GM21423 (cell line): ENCODE data around the gene MROH7.

Experiments
- ATAC-seq: cut with Tn5 transposase; IDR thresholded peaks from one replicate; pipeline ENCODE4 v1.9.1; 2021; ENCODE audit warnings: mild to moderate bottlenecking, moderate library complexity; ENCODE audit not compliant: unreplicated experiment

Gene MROH7

DNA sequence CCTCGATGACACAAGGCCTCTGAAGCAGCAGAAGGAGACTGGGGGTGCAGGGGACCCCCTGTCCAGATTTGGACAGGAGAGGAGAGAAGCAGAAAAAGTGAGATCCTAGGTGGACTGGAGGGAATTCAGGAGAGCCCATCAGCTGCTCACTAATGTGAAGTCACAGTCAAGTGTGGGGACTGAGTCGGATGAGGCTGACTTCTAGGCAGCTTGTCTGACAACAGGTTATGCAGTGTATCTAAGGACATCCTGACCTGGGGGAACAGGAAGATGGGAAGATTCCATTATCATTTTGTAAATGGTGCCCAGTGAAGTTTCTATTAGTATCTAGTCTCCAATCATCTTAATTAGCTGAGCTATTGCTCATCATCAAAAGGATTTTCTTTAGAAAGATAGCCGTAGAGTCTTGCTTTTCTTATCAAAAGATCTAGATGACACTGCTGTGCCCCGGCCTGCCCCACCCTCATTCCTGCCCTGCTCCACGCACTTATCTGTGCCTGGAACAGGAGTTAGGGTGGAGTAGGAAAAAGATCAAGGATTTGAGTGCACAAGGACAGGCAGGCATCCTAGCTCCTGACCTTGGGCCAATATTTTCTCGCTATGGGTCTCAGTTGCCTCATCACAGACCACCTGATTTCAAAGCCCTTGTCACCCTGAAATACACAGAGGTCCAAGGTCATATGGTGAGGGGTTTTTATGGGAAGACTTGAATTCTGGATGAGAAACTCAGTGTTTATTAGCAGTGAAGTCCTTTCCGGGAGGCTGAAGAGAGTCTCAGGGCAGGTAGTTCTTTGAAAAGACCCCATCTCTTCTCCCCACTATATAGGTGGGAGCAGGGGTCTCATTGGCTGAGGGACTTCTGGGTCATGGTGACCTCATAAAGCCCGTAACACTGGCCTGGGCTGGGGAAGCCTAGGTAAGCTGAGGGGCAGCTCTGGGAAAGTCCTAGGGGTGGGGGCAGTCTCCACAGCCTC lies at the start of gene MROH7:
TSS of gene MROH7 (plus strand) at position 924 of the 974 bp plus-strand sequence. CDS start 11,141 bp downstream, outside the sequence.
- no peak for ATAC-seq

GRCh38 chr1:54593571-54594160 lies 47.9 kb upstream of the MROH7 start:
- no peak for ATAC-seq

DNA sequence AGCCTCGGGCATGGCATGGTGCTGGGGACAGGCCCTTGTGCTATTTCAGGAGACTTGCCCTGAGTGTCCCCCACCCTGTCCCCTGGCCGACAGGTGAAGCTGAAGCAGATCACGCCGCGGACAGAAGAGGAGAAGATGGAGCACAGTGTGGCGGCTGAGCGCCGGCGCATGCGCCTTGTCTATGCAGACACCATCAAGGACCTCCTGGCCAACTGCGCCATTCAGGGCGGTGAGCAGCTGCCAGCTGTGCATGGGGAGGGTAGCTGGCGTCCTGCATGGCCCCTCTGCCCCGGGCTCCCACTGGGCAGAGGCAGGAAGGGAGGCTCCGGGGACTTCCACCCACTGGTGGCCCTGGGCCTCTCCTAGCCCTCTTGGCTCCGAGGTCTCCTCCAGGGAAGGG lies 47.1 kb upstream of the MROH7 start:
- no peak for ATAC-seq

- no peak for ATAC-seq
Measured at GRCh38 chr1:54595956-54596498, 45.6 kb upstream of the MROH7 start.

DNA sequence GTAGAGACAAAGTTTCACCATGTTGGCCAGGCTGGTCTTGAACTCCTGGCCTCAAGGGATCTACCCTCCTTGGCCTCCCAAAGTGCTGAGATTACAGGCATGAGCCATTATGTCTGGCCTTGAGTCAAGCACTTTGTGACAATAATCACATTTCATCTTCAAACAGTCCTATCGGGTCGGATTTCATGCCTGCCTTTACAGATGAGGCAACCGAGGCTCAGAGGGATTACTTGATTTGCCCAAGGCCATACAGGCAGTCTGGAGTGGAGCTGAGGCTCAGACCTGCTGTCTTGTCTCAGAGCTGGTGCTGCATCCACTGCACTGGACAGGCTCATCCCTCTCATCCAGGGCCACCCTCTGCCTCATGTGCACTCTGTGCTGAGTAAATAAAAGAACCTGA lies 44.8 kb upstream of the MROH7 start:
- ATAC-seq, result no peak

DNA sequence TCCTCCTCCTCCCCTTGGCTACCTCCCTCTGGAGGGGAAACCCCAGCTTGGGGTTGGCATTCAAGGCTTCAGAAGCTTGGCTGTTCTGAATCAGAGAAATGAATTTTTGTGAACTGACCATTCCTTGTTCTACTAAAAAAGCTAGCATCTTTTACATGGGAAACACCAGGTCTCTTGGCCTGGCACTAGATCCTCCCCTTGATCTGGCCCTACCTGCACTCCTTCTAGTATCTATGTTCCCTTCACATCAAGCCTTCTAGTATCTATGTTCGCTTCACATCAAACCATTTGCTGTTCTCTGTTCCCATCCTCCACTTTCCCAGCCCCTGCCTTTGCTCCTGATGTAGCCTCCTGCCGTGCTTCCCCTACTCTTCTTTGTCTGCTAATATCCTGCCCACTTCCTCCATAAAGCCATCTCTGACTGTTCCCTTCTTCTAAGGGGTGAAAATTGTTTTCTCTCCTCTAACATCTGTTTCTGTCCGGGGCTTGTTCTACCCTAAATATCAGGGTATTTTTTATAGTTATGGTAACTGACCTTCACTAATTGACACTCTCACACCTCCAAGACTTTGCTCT lies 44.0 kb upstream of the MROH7 start:
- ATAC-seq, result no peak

GRCh38 chr1:54599211-54599823 lies 42.3 kb upstream of the MROH7 start:
- no peak for ATAC-seq

DNA sequence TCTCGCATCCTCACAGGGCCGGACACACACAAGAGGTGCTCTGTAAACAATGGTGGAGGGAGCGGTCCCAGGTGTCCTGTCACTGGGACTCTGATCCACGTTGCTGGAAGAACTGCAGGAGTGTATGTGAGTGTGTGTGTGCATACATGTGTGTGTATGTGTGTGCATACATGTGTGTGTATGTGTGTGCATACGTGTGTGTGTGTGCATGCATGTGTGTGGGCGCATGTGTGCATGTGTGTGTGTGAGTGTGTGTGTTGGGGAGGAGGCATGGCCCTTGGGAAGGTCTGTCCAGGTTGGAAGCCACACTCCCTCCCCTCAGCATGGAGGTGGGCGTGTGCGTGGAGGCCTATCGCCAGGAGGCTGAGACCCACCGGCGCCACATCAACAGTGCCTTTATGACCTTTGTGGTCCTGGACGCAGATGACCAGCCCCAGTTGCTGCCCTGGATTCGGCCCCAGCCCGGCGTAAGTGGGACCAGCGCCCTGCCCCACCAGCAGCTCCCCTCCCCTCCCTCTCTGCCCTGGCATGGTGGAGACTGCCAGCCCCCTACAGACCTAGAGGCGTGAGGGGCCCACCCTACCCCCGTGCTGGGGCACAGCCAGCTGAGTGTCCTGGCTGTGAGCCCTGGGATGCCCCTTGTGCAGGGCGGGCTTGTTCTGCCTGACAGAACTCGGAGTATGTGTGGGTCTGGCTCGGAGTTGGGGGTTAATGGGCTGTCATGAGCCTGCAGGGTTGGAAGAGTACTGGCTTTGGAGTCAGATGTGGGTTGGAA lies 40.5 kb upstream of the MROH7 start:
- no peak for ATAC-seq

DNA sequence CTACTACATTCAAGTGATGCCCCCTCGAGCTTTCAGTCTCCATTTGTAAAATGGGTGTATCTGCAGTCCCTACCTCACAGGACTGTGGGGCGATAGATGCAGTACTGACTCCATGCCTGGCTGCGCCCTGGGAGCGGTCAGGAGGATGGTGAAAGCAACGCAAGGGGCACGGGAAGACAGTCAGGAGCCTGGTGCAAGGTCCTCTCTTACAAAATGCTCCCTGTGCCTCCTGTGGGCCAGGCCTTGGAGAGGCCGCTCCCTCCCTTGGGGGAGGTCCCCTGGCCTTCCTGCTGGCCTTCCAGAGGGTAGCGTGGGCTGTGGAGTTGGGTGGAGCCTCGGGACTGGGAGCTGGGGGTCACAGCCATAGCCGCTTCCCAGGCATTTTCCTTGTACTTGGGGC lies 39.9 kb upstream of the MROH7 start:
- no peak for ATAC-seq

DNA sequence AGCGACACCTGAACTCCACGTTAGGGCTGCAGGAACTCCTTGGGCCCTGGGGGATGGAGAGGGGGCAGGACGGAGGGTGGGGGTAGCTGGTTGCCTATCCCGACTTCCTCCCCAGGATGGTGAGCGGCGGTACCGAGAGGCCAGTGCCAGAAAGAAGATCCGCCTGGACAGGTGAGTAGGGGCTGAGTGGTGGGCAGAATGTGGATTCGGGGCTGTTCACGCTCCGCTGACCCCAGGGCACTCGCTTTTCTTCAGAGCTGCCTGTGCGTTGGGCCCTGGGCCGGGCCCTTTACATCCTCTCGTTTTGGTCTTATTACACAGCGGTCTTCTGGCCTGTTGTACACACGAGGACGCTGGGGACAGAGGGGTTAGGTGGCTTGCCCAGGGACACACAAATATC lies 39.0 kb upstream of the MROH7 start:
- no peak for ATAC-seq

GRCh38 chr1:54603241-54603640 lies 38.3 kb upstream of the MROH7 start:
- ATAC-seq, result no peak

GRCh38 chr1:54604051-54604450 lies 37.5 kb upstream of the MROH7 start:
- ATAC-seq, result no peak

DNA sequence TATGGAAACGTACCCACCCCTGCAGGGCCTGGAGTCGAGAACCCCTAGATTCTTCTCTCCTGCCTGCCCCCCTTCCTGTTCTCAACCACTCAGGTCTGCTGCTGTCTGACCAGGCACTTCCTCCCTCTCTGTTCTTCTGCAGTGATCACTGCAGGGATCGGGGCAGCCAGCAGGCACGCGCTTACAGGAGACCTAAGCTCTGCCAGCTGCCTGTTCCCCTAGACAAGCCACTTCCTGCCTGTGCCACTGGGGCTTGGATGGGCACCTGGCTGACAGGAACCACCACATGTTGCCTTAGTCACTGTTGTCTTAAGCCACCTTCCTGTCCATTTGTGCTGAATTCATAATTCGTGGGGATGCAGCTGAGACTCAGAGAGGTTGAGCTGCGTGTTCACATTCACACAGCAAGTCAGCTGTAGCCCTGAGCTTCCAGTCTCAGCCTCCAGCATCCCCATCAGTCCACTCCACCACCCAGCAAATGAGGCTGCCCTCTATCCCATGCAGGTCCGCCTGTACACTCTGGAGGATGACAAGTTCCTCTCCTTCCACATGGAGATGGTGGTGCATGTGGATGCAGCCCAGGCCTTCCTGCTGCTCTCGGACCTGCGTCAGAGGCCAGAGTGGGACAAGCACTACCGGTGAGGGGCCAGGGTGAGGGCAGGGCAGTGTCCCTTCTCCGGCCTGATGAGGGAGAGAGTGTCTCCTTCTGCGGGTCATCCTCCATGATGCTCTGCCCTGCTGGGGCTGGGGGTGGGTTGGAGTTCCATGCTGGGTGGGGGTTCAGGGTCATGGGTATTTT lies 36.8 kb upstream of the MROH7 start:
- no peak for ATAC-seq

DNA sequence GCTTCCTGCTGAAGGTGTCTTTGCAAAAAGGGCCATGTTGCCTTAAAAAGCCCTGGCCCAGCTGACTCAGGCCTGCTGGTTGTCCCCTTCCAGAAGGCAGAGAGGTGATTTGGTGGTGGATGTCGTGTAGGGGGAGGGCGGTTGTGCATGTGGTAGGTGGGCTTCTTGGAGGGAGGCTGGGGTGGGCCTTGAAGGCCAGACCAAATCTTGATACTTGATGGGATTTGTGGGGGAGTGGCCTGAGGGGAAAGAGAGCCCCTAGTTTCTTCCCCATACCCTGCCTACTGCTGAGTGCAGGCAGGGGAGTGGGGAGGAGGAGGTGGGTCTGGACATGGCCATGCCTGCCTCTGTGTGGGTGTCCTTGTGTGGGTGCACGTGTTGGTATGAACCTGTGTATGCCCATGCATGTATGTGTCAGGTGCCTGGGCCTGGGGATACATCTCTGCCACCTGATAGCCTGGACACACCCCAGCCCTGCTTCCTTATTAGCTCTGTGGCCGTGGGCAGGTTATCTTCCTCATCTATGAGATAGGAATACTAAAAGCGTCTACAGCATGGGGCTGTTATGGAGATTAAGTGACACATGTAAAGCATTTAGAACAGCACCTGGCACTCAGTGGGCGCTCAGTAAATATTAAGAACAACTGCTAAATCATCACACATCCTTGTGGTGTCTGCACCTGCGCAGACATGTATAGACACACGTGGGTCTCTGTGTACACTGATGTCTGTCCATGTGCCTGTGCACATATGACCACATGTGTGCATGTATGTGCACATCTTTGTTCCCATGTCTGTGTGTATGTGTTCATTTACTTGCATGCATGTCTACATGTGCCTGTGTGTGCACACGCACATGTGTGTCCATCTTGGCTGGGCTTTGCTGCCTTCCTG lies 35.2 kb upstream of the MROH7 start:
- no peak for ATAC-seq

DNA sequence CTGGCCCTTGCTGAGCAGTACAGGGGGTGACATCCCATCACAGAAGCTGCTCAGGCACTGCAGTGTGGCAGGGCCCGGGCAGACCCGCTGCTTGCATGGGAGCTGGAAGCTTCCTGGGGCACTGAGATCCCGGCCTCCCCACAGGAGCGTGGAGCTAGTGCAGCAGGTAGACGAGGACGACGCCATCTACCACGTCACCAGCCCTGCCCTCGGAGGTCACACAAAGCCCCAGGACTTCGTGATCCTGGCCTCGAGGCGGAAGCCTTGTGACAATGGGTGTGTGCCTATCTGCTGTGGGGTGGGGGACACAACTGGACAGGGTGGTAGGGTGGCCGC lies 34.6 kb upstream of the MROH7 start:
- no peak for ATAC-seq

- no peak for ATAC-seq
Measured at GRCh38 chr1:54607821-54608565, 33.6 kb upstream of the MROH7 start.

- no peak for ATAC-seq
Measured at GRCh38 chr1:54608566-54609230, 32.9 kb upstream of the MROH7 start.
